Neural cell (in vitro differentiated cells): ENCODE results near the gene SCNN1A. TPM values are rescaled to one million over a fixed set of nuclear protein-coding genes. Genes with fewer than 3 reads are reported as not detected.
"Not testable (repeated sequence)": the region's sequence is repeated elsewhere in the genome, so short reads cannot be mapped to it uniquely, and the experiment has no call there.

ENCODE experiments used
- H2AFZ ChIP-seq: fragments of 200-600, 300-800 bp; sonication (generic), shearing (Covaris generic); 2 replicates; pipeline ENCODE4 v1.6.0; 2014; ENCODE audit warnings: low read depth, mild to moderate bottlenecking, antibody characterized with exemption, low read length, moderate library complexity
- H3F3A ChIP-seq: fragments of 200-600 bp; shearing (Covaris generic); 2 replicates; pipeline ENCODE4 v1.6.1; 2016; ENCODE audit warnings: mild to moderate bottlenecking, moderate library complexity, mixed read lengths, antibody characterized with exemption, low read length; ENCODE audit not compliant: insufficient read depth, poor library complexity, severe bottlenecking
- H3K27ac ChIP-seq: fragments of 200-600, 300-800 bp; sonication (generic), shearing (Covaris generic); 2 replicates; pipeline ENCODE4 v1.5.1; 2014; ENCODE audit warnings: mild to moderate bottlenecking, low read length, moderate library complexity
- H3K27me3 ChIP-seq: fragments of 300-800, 200-600 bp; sonication (generic), shearing (Covaris generic); 2 replicates; pipeline ENCODE4 v1.6.0; 2014; ENCODE audit warnings: mild to moderate bottlenecking, low read depth, low read length, moderate library complexity; ENCODE audit not compliant: insufficient read depth
- H3K36me3 ChIP-seq: fragments of 300-800, 200-600 bp; sonication (generic), shearing (Covaris generic); 2 replicates; pipeline ENCODE4 v1.5.1; 2014; ENCODE audit warnings: mild to moderate bottlenecking, antibody characterized with exemption, low read length, moderate library complexity; ENCODE audit not compliant: insufficient read depth
- H3K4me2 ChIP-seq: fragments of 300-800, 200-600 bp; sonication (generic), shearing (Covaris generic); 2 replicates; pipeline ENCODE4 v1.6.0; 2014; ENCODE audit warnings: mild to moderate bottlenecking, low read length
- H3K4me3 ChIP-seq: fragments of 300-800, 200-600 bp; sonication (generic), shearing (Covaris generic); 2 replicates; pipeline ENCODE4 v1.5.1; 2014; ENCODE audit warnings: mild to moderate bottlenecking, low read length, moderate library complexity
- H3K79me2 ChIP-seq: fragments of 200-600 bp; shearing (Covaris generic); replicated peaks from 2 replicates; pipeline ENCODE4 v1.6.0; 2014; ENCODE audit warnings: mild to moderate bottlenecking, low read length, moderate library complexity; ENCODE audit not compliant: insufficient read depth
- H3K9ac ChIP-seq: fragments of 300-800, 200-600 bp; sonication (generic), shearing (Covaris generic); 2 replicates; pipeline ENCODE4 v1.6.1; 2016; ENCODE audit warnings: mild to moderate bottlenecking, low read length, mixed read lengths
- H3K9me2 ChIP-seq: fragments of 200-600 bp; shearing (Covaris generic); 2 replicates; pipeline ENCODE4 v1.6.1; 2016; ENCODE audit warnings: mild to moderate bottlenecking, low read length, mixed read lengths; ENCODE audit not compliant: insufficient read depth
- H3K9me3 ChIP-seq: fragments of 200-600, 300-800 bp; sonication (generic), shearing (Covaris generic); 2 replicates; pipeline ENCODE4 v1.6.1; 2016; ENCODE audit warnings: mild to moderate bottlenecking, mixed run types, low read length, moderate library complexity, mixed read lengths
- H4K20me1 ChIP-seq: fragments of 200-600 bp; shearing (Covaris generic); 2 replicates; pipeline ENCODE4 v1.6.1; 2016; ENCODE audit warnings: mild to moderate bottlenecking, mixed run types; ENCODE audit not compliant: insufficient read depth
- CTCF ChIP-seq: fragments of 450-650 bp; IDR thresholded peaks from 2 replicates; pipeline ENCODE4 v1.5.1; 2014; ENCODE audit warnings: antibody characterized with exemption, mild to moderate bottlenecking, moderate library complexity; ENCODE audit not compliant: poor library complexity, severe bottlenecking
- EP300 ChIP-seq: fragments of 450-650 bp; conservative IDR thresholded peaks from 2 replicates; pipeline ENCODE4 v1.6.1; 2014; ENCODE audit warnings: antibody characterized with exemption, mild to moderate bottlenecking, moderate library complexity; ENCODE audit not compliant: poor library complexity, severe bottlenecking
- EZH2 ChIP-seq: fragments of 200-600, 300-800 bp; shearing (Covaris generic), sonication (generic); IDR thresholded peaks from 2 replicates; pipeline ENCODE4 v1.6.1; 2014; ENCODE audit warnings: antibody characterized with exemption, low read length, borderline replicate concordance, mild to moderate bottlenecking; ENCODE audit not compliant: insufficient read depth, poor library complexity, severe bottlenecking
- MXI1 ChIP-seq: fragments of 450-650 bp; conservative IDR thresholded peaks from 2 replicates; pipeline ENCODE4 v1.6.1; 2014; ENCODE audit warnings: antibody characterized with exemption, mild to moderate bottlenecking; ENCODE audit not compliant: poor library complexity, severe bottlenecking
- POLR2AphosphoS5 ChIP-seq: IDR thresholded peaks from 2 replicates; pipeline ENCODE4 v1.6.1; 2012
- RAD21 ChIP-seq: fragments of 450-650 bp; conservative IDR thresholded peaks from 2 replicates; pipeline ENCODE4 v1.6.1; 2014; ENCODE audit warnings: antibody characterized with exemption, mild to moderate bottlenecking, moderate library complexity
- REST ChIP-seq: IDR thresholded peaks from 2 replicates; pipeline ENCODE4 v1.6.1; 2012; ENCODE audit warnings: borderline replicate concordance
- SMC3 ChIP-seq: fragments of 450-650 bp; conservative IDR thresholded peaks from 2 replicates; pipeline ENCODE4 v1.6.1; 2014; ENCODE audit warnings: antibody characterized with exemption, mild to moderate bottlenecking, moderate library complexity; ENCODE audit not compliant: poor library complexity
- TAF1 ChIP-seq: IDR thresholded peaks from 2 replicates; pipeline ENCODE4 v1.6.1; 2012; ENCODE audit warnings: low read depth
- polyA plus RNA-seq: library from polyadenylated mRNA; depleted of rRNA; stranded (reverse); fragments of >200 nt; gene quantifications from 2 replicates; pipeline ENCODE4 v1.2.3, GENCODE V29; 2014

The SCNN1A gene
- polyA plus RNA-seq, 1 donor from 2014 or later = not detected

GRCh38 chr12:6340032-6340638 lies 35.2 kb downstream of the SCNN1A start:
- Histone ChIP-seq H3K4me2 (peak overlapping the region; percentile 21), H3K9me2 (no peaks in the 10 kb centered on the region), H3K4me3 (peak overlapping the region; percentile 60), H3K27ac (no peak overlapping the region), H3F3A (no peaks in the 10 kb centered on the region), H4K20me1 (no peaks in the 10 kb centered on the region), H2AFZ (no peak overlapping the region), H3K36me3 (no peaks in the 10 kb centered on the region), H3K9me3 (no peaks in the 10 kb centered on the region), H3K79me2 (no peaks in the 10 kb centered on the region), H3K27me3 (no peaks in the 10 kb centered on the region), H3K9ac (peak overlapping the region; percentile 34)
- TF ChIP-seq EZH2 (no peak), RAD21 (no peak), EP300 (no peak), REST (no peak), SMC3 (no peak), POLR2AphosphoS5 (no peak), TAF1 (no peak), MXI1 (no peak), CTCF (no peak)

- Histone ChIP-seq H3K9ac (peak overlapping the region; percentile 34), H3F3A (no peaks in the 10 kb centered on the region), H3K4me3 (peak overlapping the region; percentile 20), H3K9me2 (no peaks in the 10 kb centered on the region), H3K36me3 (no peaks in the 10 kb centered on the region), H4K20me1 (no peaks in the 10 kb centered on the region), H3K79me2 (no peaks in the 10 kb centered on the region), H3K27me3 (no peaks in the 10 kb centered on the region), H3K9me3 (no peaks in the 10 kb centered on the region), H3K27ac (peak overlapping the region; percentile 9), H3K4me2 (no peak overlapping the region), H2AFZ (peak overlapping the region; percentile 15)
- TF ChIP-seq EP300 = no peak
- no peak for TF ChIP-seq POLR2AphosphoS5
- no peak for TF ChIP-seq REST
- no peak for TF ChIP-seq CTCF
- no peak for TF ChIP-seq TAF1
- TF ChIP-seq MXI1 = no peak
- no peak for TF ChIP-seq RAD21
- no peak for TF ChIP-seq SMC3
- TF ChIP-seq EZH2 = no peak
Observed at GRCh38 chr12:6338955-6339354, 36.4 kb downstream of the SCNN1A start.

GRCh38 chr12:6338536-6338935 lies 36.8 kb downstream of the SCNN1A start:
- not testable (repeated sequence) for H2AFZ ChIP-seq, H3F3A ChIP-seq, H3K27ac ChIP-seq, H3K4me3 ChIP-seq, H3K9me2 ChIP-seq, H3K79me2 ChIP-seq, H3K36me3 ChIP-seq, H3K9me3 ChIP-seq, H4K20me1 ChIP-seq, H3K9ac ChIP-seq, H3K4me2 ChIP-seq, H3K27me3 ChIP-seq
